Neuronal stem cell (in vitro differentiated cells): ENCODE data around the gene CROCC2.

Source experiments
- DNase-seq: peaks from one replicate; pipeline ENCODE4 v3.0.0-alpha.2; 2013; ENCODE audit warnings: low spot score
- H2AFZ ChIP-seq: one replicate; pipeline ENCODE4 v1.6.1; 2013; ENCODE audit warnings: mild to moderate bottlenecking, low read length, inconsistent platforms
- H2AK5ac ChIP-seq: 2 replicates; pipeline ENCODE4 v1.6.1; 2013; ENCODE audit warnings: low read depth, mild to moderate bottlenecking, inconsistent platforms, low read length, moderate library complexity, mixed read lengths
- H2BK120ac ChIP-seq: 2 replicates; pipeline ENCODE4 v1.6.1; 2013; ENCODE audit warnings: low read depth, mild to moderate bottlenecking, inconsistent platforms, low read length, moderate library complexity, mixed read lengths
- H2BK12ac ChIP-seq: one replicate; pipeline ENCODE4 v1.6.1; 2013; ENCODE audit warnings: low read length, inconsistent platforms
- H2BK15ac ChIP-seq: 2 replicates; pipeline ENCODE4 v1.6.1; 2013; ENCODE audit warnings: mild to moderate bottlenecking, low read length, inconsistent platforms, mixed read lengths
- H2BK5ac ChIP-seq: one replicate; pipeline ENCODE4 v1.6.1; 2013; ENCODE audit warnings: inconsistent platforms, mild to moderate bottlenecking, low read length, moderate library complexity
- H3K14ac ChIP-seq: one replicate; pipeline ENCODE4 v1.6.1; 2013; ENCODE audit warnings: low read length, inconsistent platforms
- H3K18ac ChIP-seq: 2 replicates; pipeline ENCODE4 v1.6.1; 2013; ENCODE audit warnings: low read length, inconsistent platforms
- H3K23ac ChIP-seq: 2 replicates; pipeline ENCODE4 v1.6.1; 2013; ENCODE audit warnings: low read depth, mild to moderate bottlenecking, mixed read lengths, low read length, inconsistent platforms; ENCODE audit not compliant: poor library complexity
- H3K27ac ChIP-seq: replicated peaks from 3 replicates; pipeline ENCODE4 v1.5.1; 2013; ENCODE audit warnings: low read length, inconsistent platforms
- H3K27me3 ChIP-seq, 3 experiments: 2 replicates each; pipeline ENCODE4 v1.6.1; 2013; ENCODE audit warnings: low read length in 3 of 3, mild to moderate bottlenecking in 2 of 3, inconsistent platforms in 1 of 3, low read depth in 1 of 3, mixed read lengths in 1 of 3, moderate library complexity in 1 of 3; ENCODE audit not compliant: control insufficient read depth in 3 of 3, insufficient read depth in 3 of 3
- H3K36me3 ChIP-seq, 2 donors: replicated peaks in 1 of 2; 2 replicates each; pipeline ENCODE4 v1.6.1; 2013; ENCODE audit warnings: low read length in 2 of 2; ENCODE audit not compliant: control insufficient read depth in 2 of 2, insufficient read depth in 2 of 2
- H3K4ac ChIP-seq: 2 replicates; pipeline ENCODE4 v1.6.1; 2013; ENCODE audit warnings: inconsistent platforms, mild to moderate bottlenecking, low read length, moderate library complexity
- H3K4me1 ChIP-seq, 2 donors: 1 replicate in 1 of 2; 2 replicates in 1 of 2; pipeline ENCODE4 v1.6.1; 2013; ENCODE audit warnings: low read length in 2 of 2, low read depth in 1 of 2; ENCODE audit not compliant: control insufficient read depth in 2 of 2, insufficient read depth in 1 of 2
- H3K4me2 ChIP-seq: one replicate; pipeline ENCODE4 v1.6.1; 2013; ENCODE audit warnings: mild to moderate bottlenecking, low read length, inconsistent platforms; ENCODE audit not compliant: insufficient read depth, poor library complexity, severe bottlenecking
- H3K4me3 ChIP-seq, 2 donors: 2 replicates each; pipeline ENCODE4 v1.5.1; 2013; ENCODE audit warnings: low read length in 2 of 2, mild to moderate bottlenecking in 2 of 2, inconsistent platforms in 1 of 2, moderate library complexity in 1 of 2
- H3K79me1 ChIP-seq: one replicate; pipeline ENCODE4 v1.6.1; 2013; ENCODE audit warnings: low read depth, mild to moderate bottlenecking, inconsistent platforms, low read length, moderate library complexity
- H3K9ac ChIP-seq: one replicate; pipeline ENCODE4 v1.6.1; 2013; ENCODE audit warnings: mild to moderate bottlenecking, low read depth, low read length, inconsistent platforms; ENCODE audit not compliant: poor library complexity
- H3K9me3 ChIP-seq, 2 donors: replicated peaks in 1 of 2; 2 replicates each; pipeline versions ENCODE3 to v1.6.1; 2013; ENCODE audit warnings: low read length in 2 of 2, mild to moderate bottlenecking in 2 of 2, inconsistent platforms in 1 of 2, low read depth in 1 of 2, mixed read lengths in 1 of 2, moderate library complexity in 1 of 2; ENCODE audit not compliant: control insufficient read depth in 2 of 2, insufficient read depth in 1 of 2
- H4K8ac ChIP-seq: one replicate; pipeline ENCODE4 v1.6.1; 2013; ENCODE audit warnings: low read depth, mild to moderate bottlenecking, inconsistent platforms, low read length, moderate library complexity
- H4K91ac ChIP-seq: one replicate; pipeline ENCODE4 v1.6.1; 2013; ENCODE audit warnings: low read length, low read depth, mild to moderate bottlenecking, inconsistent platforms; ENCODE audit not compliant: poor library complexity
- WGBS, 2 donors: extraction: QIAGEN DNeasy Blood & Tissue Kit; methylation state at CpG; one replicate each; pipeline ENCODE4 v1.1.7; 2013; ENCODE audit warnings: missing lambda C conversion rate in 2 of 2, mixed read lengths in 1 of 2; ENCODE audit not compliant: insufficient read length in 2 of 2, insufficient replicate concordance in 1 of 2; ENCODE audit errors: extremely low coverage in 2 of 2; 5-methylcytosine and 5-hydroxymethylcytosine counted together

Gene CROCC2

GRCh38 chr2:240919786-240920782 is 13.9 kb downstream of the CROCC2 start:
- Histone ChIP-seq H2BK5ac (no peak overlapping the region), H4K91ac (no peak overlapping the region), H3K36me3 (no peaks in the 10 kb centered on the region), H2BK15ac (peak overlapping the region; percentile 81), H3K27ac (no peak overlapping the region), H3K4me2 (no peak overlapping the region), H3K9me3 (no peaks in the 10 kb centered on the region), H3K9ac (no peak overlapping the region), H2BK12ac (peak overlapping the region; percentile 58), H3K4me3 (no peak overlapping the region), H3K23ac (no peak overlapping the region), H2AK5ac (peak overlapping the region; percentile 75), H2BK120ac (no peak overlapping the region), H2AFZ (no peak overlapping the region), H4K8ac (peak overlapping the region; percentile 43), H3K14ac (peak overlapping the region; percentile 56), H3K27me3 (peaks cover 0 to 56% (median 8%) of the 10 kb centered on the region in 3 experiments), H3K4me1 (peaks cover 3 to 8% of the 10 kb centered on the region in 2 donors), H3K18ac (peak overlapping the region; percentile 64), H3K4ac (peak overlapping the region; percentile 76), H3K79me1 (peaks cover 2% of the 10 kb centered on the region)
- no CpG with 5 or more reads among the region's 31 CpGs for WGBS, 2 donors
- DNase-seq = no peak

- Histone ChIP-seq H3K79me1 (peaks cover 5% of the 10 kb centered on the region), H3K4me3 (no peak overlapping the region), H4K8ac (no peak overlapping the region), H3K18ac (no peak overlapping the region), H2AK5ac (no peak overlapping the region), H2BK5ac (no peak overlapping the region), H3K9ac (no peak overlapping the region), H2BK12ac (no peak overlapping the region), H3K27me3 (peaks cover 0 to 49% (median 3%) of the 10 kb centered on the region in 3 experiments), H2AFZ (no peak overlapping the region), H3K4ac (no peak overlapping the region), H2BK120ac (no peak overlapping the region), H3K4me2 (no peak overlapping the region), H3K23ac (no peak overlapping the region), H3K27ac (no peak overlapping the region), H4K91ac (no peak overlapping the region), H3K9me3 (no peaks in the 10 kb centered on the region), H3K14ac (no peak overlapping the region), H3K36me3 (no peaks in the 10 kb centered on the region), H2BK15ac (peak overlapping the region; percentile 81), H3K4me1 (peaks cover 3 to 8% of the 10 kb centered on the region in 2 donors)
- DNase-seq = no peak
- WGBS, 2 donors = no CpG with 5 or more reads among the region's 4 CpGs
These were observed 14.7 kb downstream of the CROCC2 start for GRCh38 chr2:240920783-240921231.

GRCh38 chr2:240921311-240921994 is 15.3 kb downstream of the CROCC2 start:
- Histone ChIP-seq H3K36me3 (no peaks in the 10 kb centered on the region), H3K4me2 (no peak overlapping the region), H3K9ac (peak overlapping the region; percentile 44), H3K27ac (no peak overlapping the region), H2BK5ac (no peak overlapping the region), H2AK5ac (peak overlapping the region; percentile 93), H3K4me1 (peaks cover 3 to 7% of the 10 kb centered on the region in 2 donors), H3K23ac (no peak overlapping the region), H3K79me1 (peaks cover 5% of the 10 kb centered on the region), H4K91ac (no peak overlapping the region), H2BK12ac (peak overlapping the region; percentile 41), H3K18ac (peak overlapping the region; percentile 57), H2BK120ac (no peak overlapping the region), H4K8ac (no peak overlapping the region), H3K14ac (no peak overlapping the region), H2AFZ (no peak overlapping the region), H3K4ac (peak overlapping the region; percentile 66), H3K27me3 (peaks cover 0 to 45% (median 0%) of the 10 kb centered on the region in 3 experiments), H3K9me3 (no peaks in the 10 kb centered on the region), H3K4me3 (no peak overlapping the region), H2BK15ac (peak overlapping the region; percentile 75)
- no CpG with 5 or more reads among the region's 13 CpGs for WGBS, 2 donors
- DNase-seq = no peak

GRCh38 chr2:240921995-240922244 is 15.8 kb downstream of the CROCC2 start:
- Histone ChIP-seq H3K23ac (no peak overlapping the region), H2BK120ac (no peak overlapping the region), H2BK15ac (peak overlapping the region; percentile 75), H2BK12ac (peak overlapping the region; percentile 41), H3K27ac (no peak overlapping the region), H4K8ac (peak overlapping the region; percentile 3), H3K18ac (peak overlapping the region; percentile 57), H3K36me3 (no peaks in the 10 kb centered on the region), H3K79me1 (peaks cover 5% of the 10 kb centered on the region), H2AFZ (no peak overlapping the region), H3K14ac (no peak overlapping the region), H2AK5ac (peak overlapping the region; percentile 93), H3K9ac (peak overlapping the region; percentile 44), H3K4me1 (peaks cover 0 to 5% of the 10 kb centered on the region in 2 donors), H3K9me3 (no peaks in the 10 kb centered on the region), H3K27me3 (peaks cover 0 to 44% (median 0%) of the 10 kb centered on the region in 3 experiments), H3K4me3 (no peak overlapping the region), H3K4me2 (no peak overlapping the region), H4K91ac (no peak overlapping the region), H2BK5ac (no peak overlapping the region), H3K4ac (no peak overlapping the region)
- no CpG with 5 or more reads among the region's 1 CpG for WGBS, 2 donors
- no peak for DNase-seq
